Measurements from ENCODE around the gene NFIC. TPM values are rescaled to one million over a fixed set of nuclear protein-coding genes. Genes with fewer than 3 reads are reported as not detected.

The NFIC gene
- polyA plus RNA-seq, 1 of the 3 experiments (the other 2 are of a cell fraction): 7.2 TPM

DNA sequence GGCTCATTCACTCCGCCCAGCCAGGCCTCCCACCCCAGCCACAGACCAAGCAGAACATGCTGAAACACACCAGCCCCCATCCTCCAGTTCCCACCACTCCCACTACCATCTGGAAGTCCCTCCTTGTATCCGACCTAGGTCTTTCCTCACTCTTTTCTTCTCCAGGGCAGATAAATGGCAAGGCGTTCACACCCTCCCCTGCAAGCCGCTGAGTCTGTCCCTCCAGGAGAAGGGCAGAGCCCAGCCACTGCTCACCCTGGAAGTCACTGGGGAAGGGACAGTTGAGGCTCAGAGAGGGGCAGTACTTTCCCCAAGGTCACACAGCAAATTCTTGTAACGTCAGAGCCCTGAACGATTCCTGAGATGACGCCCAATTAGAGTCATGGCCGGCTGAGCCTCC is 45.5 kb upstream of the NFIC start:
- peaks cover 15% of the 10 kb centered on the region; the same call in 1 of the 2 replicates for H3K27me3 ChIP-seq (ENCODE audit: insufficient read depth)
- no peaks in the 10 kb centered on the region for H3K79me2 ChIP-seq (ENCODE audit: insufficient read depth)
- H2AFZ ChIP-seq (ENCODE audit: low read depth): no peak overlapping the region
- no peak overlapping the region for H3K4me3 ChIP-seq (ENCODE audit: low read depth in 2 of 2, low read length in 1 of 2)
- TF ChIP-seq TAF1 (IDR thresholded peaks at IDR 0.05; ENCODE audit: borderline replicate concordance, low read depth, low read length): no peak
- no peak for TF ChIP-seq MXI1 (IDR thresholded peaks at IDR 0.05; ENCODE audit: low read depth, low read length)
- TF ChIP-seq REST (IDR thresholded peaks at IDR 0.05; ENCODE audit: low read depth, low read length): no peak
- TF ChIP-seq, protein P1, sequence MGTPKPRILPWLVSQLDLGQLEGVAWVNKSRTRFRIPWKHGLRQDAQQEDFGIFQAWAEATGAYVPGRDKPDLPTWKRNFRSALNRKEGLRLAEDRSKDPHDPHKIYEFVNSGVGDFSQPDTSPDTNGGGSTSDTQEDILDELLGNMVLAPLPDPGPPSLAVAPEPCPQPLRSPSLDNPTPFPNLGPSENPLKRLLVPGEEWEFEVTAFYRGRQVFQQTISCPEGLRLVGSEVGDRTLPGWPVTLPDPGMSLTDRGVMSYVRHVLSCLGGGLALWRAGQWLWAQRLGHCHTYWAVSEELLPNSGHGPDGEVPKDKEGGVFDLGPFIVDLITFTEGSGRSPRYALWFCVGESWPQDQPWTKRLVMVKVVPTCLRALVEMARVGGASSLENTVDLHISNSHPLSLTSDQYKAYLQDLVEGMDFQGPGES (IDR thresholded peaks at IDR 0.05; ENCODE audit: low read depth, low read length): no peak
- no peak for TF ChIP-seq SIN3A (IDR thresholded peaks at IDR 0.05; ENCODE audit: borderline replicate concordance, low read depth, low read length)
- TF ChIP-seq FOXM1 (IDR thresholded peaks at IDR 0.05; ENCODE audit: low read depth): no peak
- TF ChIP-seq USF1 (IDR thresholded peaks at IDR 0.05; ENCODE audit: borderline replicate concordance, low read depth): no peak
- no peak for TF ChIP-seq POLR2AphosphoS5 (IDR thresholded peaks at IDR 0.05; ENCODE audit: low read depth, low read length)
- no peak for TF ChIP-seq NRF1 (IDR thresholded peaks at IDR 0.05; ENCODE audit: low read depth, low read length)
- TF ChIP-seq NFIC (IDR thresholded peaks at IDR 0.05; ENCODE audit: borderline replicate concordance): no peak
- no peak for TF ChIP-seq TEAD4 (IDR thresholded peaks at IDR 0.05; ENCODE audit: borderline replicate concordance, insufficient read depth)
- no peaks in the 10 kb centered on the region for H3K4me1 ChIP-seq (ENCODE audit: control insufficient read depth in 1 of 2, insufficient read depth in 2 of 2, low read depth in 1 of 2, low read length in 1 of 2)
- H3K9me3 ChIP-seq: no peaks in the 10 kb centered on the region
- 0 out of 2 replicates have a peak, but pooled peaks cover 3% of the 10 kb centered on the region for H4K20me1 ChIP-seq (ENCODE audit: insufficient read depth)
- DNase-seq: no peak
- CTCF ChIA-PET: interaction anchor here (1.7 kb wide), 1 partner anchor 16 kb away, joined by 4 read pairs; no protein-coding TSS in a partner anchor
- peaks cover 7% of the 10 kb centered on the region for H3F3A ChIP-seq (replicated peaks; ENCODE audit: insufficient read depth)
- no peak overlapping the region for H3K9ac ChIP-seq
- POLR2A ChIA-PET: no interaction called here
- H3K4me2 ChIP-seq: no peak overlapping the region
- H3K9me2 ChIP-seq: no peaks in the 10 kb centered on the region
- no peak overlapping the region for H3K27ac ChIP-seq (ENCODE audit: low read depth in 2 of 2, low read length in 1 of 2)
- 7% methylated on average over 8 of the region's 8 CpGs for WGBS (ENCODE audit: low lambda C conversion rate)
- H3K36me3 ChIP-seq (replicated peaks in 1 of 2; ENCODE audit: control insufficient read depth in 1 of 2, insufficient read depth in 2 of 2, low read length in 1 of 2): no peaks in the 10 kb centered on the region

- no peaks in the 10 kb centered on the region for H3K9me3 ChIP-seq
- peaks cover 8% of the 10 kb centered on the region for H3F3A ChIP-seq (replicated peaks; ENCODE audit: insufficient read depth)
- H3K27me3 ChIP-seq (ENCODE audit: insufficient read depth): peaks cover 15% of the 10 kb centered on the region; the same call in 1 of the 2 replicates
- H3K4me2 ChIP-seq: no peak overlapping the region
- no peaks in the 10 kb centered on the region for H3K79me2 ChIP-seq (ENCODE audit: insufficient read depth)
- H3K9ac ChIP-seq: no peak overlapping the region
- H2AFZ ChIP-seq (ENCODE audit: low read depth): no peak overlapping the region
- H3K27ac ChIP-seq (ENCODE audit: low read depth in 2 of 2, low read length in 1 of 2): no peak overlapping the region
- WGBS (ENCODE audit: low lambda C conversion rate): 34% methylated on average over 6 of the region's 6 CpGs
- DNase-seq: no peak
- H4K20me1 ChIP-seq (ENCODE audit: insufficient read depth): no peaks in the 10 kb centered on the region
- POLR2A ChIA-PET: no interaction called here
- TF ChIP-seq, protein P2, sequence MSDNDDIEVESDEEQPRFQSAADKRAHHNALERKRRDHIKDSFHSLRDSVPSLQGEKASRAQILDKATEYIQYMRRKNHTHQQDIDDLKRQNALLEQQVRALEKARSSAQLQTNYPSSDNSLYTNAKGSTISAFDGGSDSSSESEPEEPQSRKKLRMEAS (IDR thresholded peaks at IDR 0.05; ENCODE audit: low read depth): no peak
- TF ChIP-seq, protein P3, sequence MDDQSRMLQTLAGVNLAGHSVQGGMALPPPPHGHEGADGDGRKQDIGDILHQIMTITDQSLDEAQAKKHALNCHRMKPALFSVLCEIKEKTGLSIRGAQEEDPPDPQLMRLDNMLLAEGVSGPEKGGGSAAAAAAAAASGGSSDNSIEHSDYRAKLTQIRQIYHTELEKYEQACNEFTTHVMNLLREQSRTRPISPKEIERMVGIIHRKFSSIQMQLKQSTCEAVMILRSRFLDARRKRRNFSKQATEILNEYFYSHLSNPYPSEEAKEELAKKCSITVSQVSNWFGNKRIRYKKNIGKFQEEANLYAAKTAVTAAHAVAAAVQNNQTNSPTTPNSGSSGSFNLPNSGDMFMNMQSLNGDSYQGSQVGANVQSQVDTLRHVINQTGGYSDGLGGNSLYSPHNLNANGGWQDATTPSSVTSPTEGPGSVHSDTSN (IDR thresholded peaks at IDR 0.05): no peak
- TF ChIP-seq RFX5 (IDR thresholded peaks at IDR 0.05; ENCODE audit: low read length) (no peak), REST (IDR thresholded peaks at IDR 0.05; ENCODE audit: low read depth, low read length) (no peak), FOXJ3 (CRISPR knock-in tag; IDR thresholded peaks at IDR 0.05) (no peak), NFIC (IDR thresholded peaks at IDR 0.05; ENCODE audit: borderline replicate concordance) (no peak), GATA2 (CRISPR knock-in tag; IDR thresholded peaks at IDR 0.05) (no peak), MXI1 (IDR thresholded peaks at IDR 0.05; ENCODE audit: low read depth, low read length) (no peak), NRF1 (IDR thresholded peaks at IDR 0.05; ENCODE audit: low read depth, low read length) (no peak)
- no peaks in the 10 kb centered on the region for H3K4me1 ChIP-seq (ENCODE audit: control insufficient read depth in 1 of 2, insufficient read depth in 2 of 2, low read depth in 1 of 2, low read length in 1 of 2)
- H3K9me2 ChIP-seq: no peaks in the 10 kb centered on the region
- H3K36me3 ChIP-seq (replicated peaks in 1 of 2; ENCODE audit: control insufficient read depth in 1 of 2, insufficient read depth in 2 of 2, low read length in 1 of 2): no peaks in the 10 kb centered on the region
- H3K4me3 ChIP-seq (ENCODE audit: low read depth in 2 of 2, low read length in 1 of 2): no peak overlapping the region
- CTCF ChIA-PET: interaction anchor here (1.7 kb wide), 1 partner anchor 17 kb away, joined by 4 read pairs; no protein-coding TSS in a partner anchor
Measured at GRCh38 chr19:3321696-3322095, 44.7 kb upstream of the NFIC start.

Measured in SK-N-SH (cell line).